GM06990 (cell line): ENCODE measurements around the gene ADRA2C.

Source experiments
- DNase-seq: peaks from one replicate; pipeline ENCODE4 v3.0.0-alpha.2; 2011; ENCODE audit not compliant: insufficient read length; ENCODE audit errors: extremely low read depth
- H3K27me3 ChIP-seq: replicated peaks from 2 replicates; pipeline ENCODE4 v1.6.0; 2011; ENCODE audit warnings: low read length; ENCODE audit not compliant: control insufficient read depth, insufficient read depth
- H3K36me3 ChIP-seq: 2 replicates; pipeline ENCODE4 v1.5.1; 2011; ENCODE audit warnings: low read length; ENCODE audit not compliant: control insufficient read depth, insufficient read depth
- H3K4me3 ChIP-seq: replicated peaks from 2 replicates; pipeline ENCODE4 v1.5.1; 2011; ENCODE audit warnings: low read depth, mild to moderate bottlenecking, control low read depth, low read length
- CTCF ChIP-seq: IDR thresholded peaks from 2 replicates; pipeline ENCODE4 v1.5.1; 2011; ENCODE audit warnings: low read length, control low read depth, mild to moderate bottlenecking, inconsistent platforms; ENCODE audit not compliant: insufficient read depth, poor library complexity, severe bottlenecking

ADRA2C gene

DNA sequence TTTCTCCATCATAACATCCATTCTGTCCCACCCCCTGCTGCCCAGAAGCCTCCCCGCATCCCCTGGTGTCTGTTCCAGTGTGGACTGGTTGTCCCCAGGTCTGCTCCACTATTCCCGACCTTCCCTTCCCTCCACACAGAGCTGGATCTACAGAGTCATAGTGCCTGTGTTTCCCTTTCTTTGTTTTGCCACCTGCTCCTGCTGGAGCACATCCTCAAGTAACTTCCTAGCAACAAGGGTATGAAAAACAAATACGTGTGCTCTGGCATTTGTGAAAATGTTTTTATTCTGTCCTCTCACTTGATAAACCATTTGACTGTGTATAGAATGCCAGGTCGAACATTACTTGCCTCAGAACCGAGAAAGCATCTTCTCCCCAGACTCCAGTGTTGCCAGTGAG, 29.9 kb upstream of the ADRA2C start:
- no peak for DNase-seq
- Histone ChIP-seq H3K4me3 (no peak overlapping the region), H3K27me3 (no peaks in the 10 kb centered on the region; the same call in 1 of the 2 replicates), H3K36me3 (no peaks in the 10 kb centered on the region)
- TF ChIP-seq CTCF = no peak

DNA sequence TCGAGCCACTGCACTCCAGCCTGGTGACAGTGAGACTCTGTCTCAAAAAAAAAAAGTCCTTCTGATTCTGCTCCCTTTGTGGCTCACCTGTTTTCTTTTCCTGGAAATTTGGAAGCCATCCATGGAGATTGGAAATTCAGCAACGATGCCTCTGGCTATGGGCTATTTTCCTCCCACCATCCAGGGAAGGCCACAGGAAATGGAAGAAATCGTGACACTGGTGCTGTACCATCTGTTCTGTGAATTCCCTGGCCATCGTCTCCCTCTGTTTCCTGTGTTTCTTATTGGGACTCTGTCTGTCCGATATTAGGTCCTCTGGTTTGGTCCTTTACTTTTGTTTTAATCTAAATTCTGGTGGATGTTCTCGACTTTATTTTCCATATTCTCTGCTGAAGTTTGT, 29.4 kb upstream of the ADRA2C start:
- Histone ChIP-seq H3K4me3 (no peak overlapping the region), H3K36me3 (no peaks in the 10 kb centered on the region), H3K27me3 (no peaks in the 10 kb centered on the region; the same call in 1 of the 2 replicates)
- TF ChIP-seq CTCF = no peak
- no peak for DNase-seq

GRCh38 chr4:3739577-3739976, 26.6 kb upstream of the ADRA2C start:
- no peak for DNase-seq
- no peaks in the 10 kb centered on the region; the same call in 1 of the 2 replicates for H3K27me3 ChIP-seq
- H3K4me3 ChIP-seq = no peak overlapping the region
- no peak for TF ChIP-seq CTCF
- no peaks in the 10 kb centered on the region for H3K36me3 ChIP-seq

GRCh38 chr4:3740256-3740655, 25.9 kb upstream of the ADRA2C start:
- TF ChIP-seq CTCF = no peak
- Histone ChIP-seq H3K4me3 (no peak overlapping the region), H3K36me3 (no peaks in the 10 kb centered on the region), H3K27me3 (no peaks in the 10 kb centered on the region; the same call in 1 of the 2 replicates)
- no peak for DNase-seq

- TF ChIP-seq CTCF = no peak
- no peak overlapping the region for H3K4me3 ChIP-seq
- H3K36me3 ChIP-seq = no peaks in the 10 kb centered on the region
- H3K27me3 ChIP-seq = no peaks in the 10 kb centered on the region; the same call in 1 of the 2 replicates
- DNase-seq = no peak
Observed at GRCh38 chr4:3741217-3742011, 24.8 kb upstream of the ADRA2C start.
